SK-N-SH (cell line): ENCODE results near the gene PLD3. TPM values are rescaled to one million over a fixed set of nuclear protein-coding genes. Genes with fewer than 3 reads are reported as not detected.

ENCODE experiments used
- CTCF ChIA-PET: fragments of 300-600, 350-600 bp; formaldehyde crosslinking; extraction: SDS; loops from one replicate; lab custom pipeline; 2021; lab: Yijun Ruan, JAX
- POLR2A ChIA-PET: fragments of 350-600 bp; sonication (Branson Sonifier 250); formaldehyde crosslinking; extraction: SDS; loops from one replicate; lab custom pipeline; 2020; ENCODE audit warnings: antibody characterized with exemption, inconsistent platforms; lab: Yijun Ruan, JAX
- DNase-seq: peaks from one replicate; pipeline ENCODE4 v3.0.0; 2012
- H2AFZ ChIP-seq: fragments of 200-600 bp; sonication (generic); 2 replicates; pipeline ENCODE4 v1.8.1; 2016; ENCODE audit warnings: antibody characterized with exemption, mild to moderate bottlenecking, low read depth
- H3F3A ChIP-seq: fragments of 200-600 bp; sonication (generic); replicated peaks from 2 replicates; pipeline ENCODE3; 2016; ENCODE audit warnings: antibody characterized with exemption, mild to moderate bottlenecking; ENCODE audit not compliant: insufficient read depth
- H3K27ac ChIP-seq, 2 experiments: fragments of 200-500 bp in 1 of 2; fragments of 200-600 bp in 1 of 2; sonication (Bioruptor generic) in 1 of 2; sonication (generic), shearing (Covaris generic) in 1 of 2; 2 replicates each; pipeline versions ENCODE4 v1.5.1 to v1.6.1; 2014 to 2016; ENCODE audit warnings: low read depth in 2 of 2, inconsistent platforms in 1 of 2, low read length in 1 of 2, mild to moderate bottlenecking in 1 of 2, mixed read lengths in 1 of 2
- H3K27me3 ChIP-seq: fragments of 200-600 bp; sonication (generic), shearing (Covaris generic); 2 replicates; pipeline ENCODE4 v1.6.1; 2016; ENCODE audit warnings: mixed run types; ENCODE audit not compliant: insufficient read depth
- H3K36me3 ChIP-seq, 2 experiments: fragments of 200-500 bp in 1 of 2; fragments of 200-600 bp in 1 of 2; sonication (Bioruptor generic) in 1 of 2; sonication (generic) in 1 of 2; replicated peaks in 1 of 2; 2 replicates each; pipeline versions ENCODE3 to v1.5.1; 2014 to 2016; ENCODE audit warnings: low read length in 1 of 2, mild to moderate bottlenecking in 1 of 2; ENCODE audit not compliant: insufficient read depth in 2 of 2, control insufficient read depth in 1 of 2
- H3K4me1 ChIP-seq, 2 experiments: fragments of 200-500 bp in 1 of 2; fragments of 200-600 bp in 1 of 2; sonication (Bioruptor generic) in 1 of 2; sonication (generic), shearing (Covaris generic) in 1 of 2; 2 replicates each; pipeline versions ENCODE4 v1.5.1 to v1.6.1; 2014 to 2016; ENCODE audit warnings: low read depth in 1 of 2, low read length in 1 of 2, mixed run types in 1 of 2; ENCODE audit not compliant: insufficient read depth in 2 of 2, control insufficient read depth in 1 of 2
- H3K4me2 ChIP-seq: fragments of 200-600 bp; sonication (generic), shearing (Covaris generic); 2 replicates; pipeline ENCODE4 v1.6.1; 2017; ENCODE audit warnings: mixed run types
- H3K4me3 ChIP-seq, 2 experiments: fragments of 200-500 bp in 1 of 2; fragments of 200-600 bp in 1 of 2; sonication (Bioruptor generic) in 1 of 2; sonication (generic), shearing (Covaris generic) in 1 of 2; 2 replicates each; pipeline versions ENCODE4 v1.5.1 to v1.8.1; 2014 to 2016; ENCODE audit warnings: low read depth in 2 of 2, inconsistent platforms in 1 of 2, low read length in 1 of 2, mild to moderate bottlenecking in 1 of 2, mixed read lengths in 1 of 2, moderate library complexity in 1 of 2
- H3K79me2 ChIP-seq: fragments of 200-600 bp; sonication (generic); 2 replicates; pipeline ENCODE4 v1.8.1; 2017; ENCODE audit warnings: mild to moderate bottlenecking; ENCODE audit not compliant: insufficient read depth
- H3K9ac ChIP-seq: fragments of 200-600 bp; sonication (generic); 2 replicates; pipeline ENCODE4 v1.6.1; 2017; ENCODE audit warnings: mixed run types
- H3K9me2 ChIP-seq: fragments of 200-600 bp; sonication (generic); 2 replicates; pipeline ENCODE4 v1.6.1; 2017; ENCODE audit warnings: mixed run types
- H3K9me3 ChIP-seq: fragments of 200-600 bp; sonication (generic); 2 replicates; pipeline ENCODE4 v1.6.1; 2017; ENCODE audit warnings: mixed run types, mild to moderate bottlenecking, moderate library complexity
- H4K20me1 ChIP-seq: fragments of 200-600 bp; sonication (generic); 2 replicates; pipeline ENCODE4 v1.6.1; 2017; ENCODE audit warnings: mild to moderate bottlenecking, mixed run types; ENCODE audit not compliant: insufficient read depth
- CHD2 ChIP-seq: fragments of 150-350 bp; IDR thresholded peaks from 2 replicates; pipeline ENCODE4 v1.6.1; 2018; ENCODE audit warnings: low read length; ENCODE audit not compliant: partially characterized antibody
- ELF1 ChIP-seq: IDR thresholded peaks from 2 replicates; pipeline ENCODE4 v1.4.0; 2012
- EZH2phosphoT487 ChIP-seq: fragments of 200-600 bp; sonication (generic); IDR thresholded peaks from 2 replicates; pipeline ENCODE4 v1.6.1; 2017; ENCODE audit warnings: low read depth, mixed run types, mild to moderate bottlenecking, antibody characterized with exemption, moderate library complexity, borderline replicate concordance
- FOSL2 ChIP-seq: IDR thresholded peaks from 2 replicates; pipeline ENCODE4 v1.4.0; 2012; ENCODE audit warnings: low read depth, mild to moderate bottlenecking, moderate library complexity, borderline replicate concordance
- FOXJ3 ChIP-seq: sonication (generic); formaldehyde crosslinking; IDR thresholded peaks from 2 replicates; pipeline ENCODE4 v1.5.1; 2020; ENCODE audit warnings: mild to moderate bottlenecking, missing genetic modification reagents
- FOXM1 ChIP-seq: IDR thresholded peaks from 2 replicates; pipeline ENCODE4 v1.4.0; 2012; ENCODE audit warnings: low read depth, mild to moderate bottlenecking
- GABPA ChIP-seq: IDR thresholded peaks from 2 replicates; pipeline ENCODE4 v1.4.0; 2012; ENCODE audit warnings: low read depth, mild to moderate bottlenecking
- IRF3 ChIP-seq: fragments of 150-350 bp; IDR thresholded peaks from 2 replicates; pipeline ENCODE4 v1.6.1; 2016; ENCODE audit warnings: mild to moderate bottlenecking, low read depth, low read length
- JUND ChIP-seq: IDR thresholded peaks from 2 replicates; pipeline ENCODE4 v1.4.0; 2012
- MEF2A ChIP-seq: IDR thresholded peaks from 2 replicates; pipeline ENCODE4 v1.4.0; 2012; ENCODE audit warnings: low read depth, borderline replicate concordance
- RAD21 ChIP-seq: IDR thresholded peaks from 2 replicates; pipeline ENCODE4 v1.6.1; 2012; ENCODE audit warnings: mild to moderate bottlenecking, low read length
- REST ChIP-seq: IDR thresholded peaks from 2 replicates; pipeline ENCODE4 v1.6.1; 2012; ENCODE audit warnings: mild to moderate bottlenecking, low read depth, low read length, moderate library complexity
- RFX5 ChIP-seq: IDR thresholded peaks from 2 replicates; pipeline ENCODE4 v1.6.1; 2012; ENCODE audit warnings: mild to moderate bottlenecking, improper control_type of control experiment, low read length
- SIN3A ChIP-seq: IDR thresholded peaks from 2 replicates; pipeline ENCODE4 v1.6.1; 2012; ENCODE audit warnings: low read depth, mild to moderate bottlenecking, low read length, moderate library complexity, borderline replicate concordance
- TAF1 ChIP-seq: IDR thresholded peaks from 2 replicates; pipeline ENCODE4 v1.6.1; 2012; ENCODE audit warnings: low read depth, mild to moderate bottlenecking, low read length, moderate library complexity, borderline replicate concordance
- TCF12 ChIP-seq: IDR thresholded peaks from 2 replicates; pipeline ENCODE4 v1.4.0; 2012
- YY1 ChIP-seq: IDR thresholded peaks from 2 replicates; pipeline ENCODE4 v1.4.0; 2012; ENCODE audit warnings: low read depth, mild to moderate bottlenecking
- WGBS: methylation state at CpG from one replicate; pipeline ENCODE4 v1.1.6; 2017; ENCODE audit warnings: low lambda C conversion rate; 5-methylcytosine and 5-hydroxymethylcytosine counted together
- polyA plus RNA-seq, 3 experiments: library from polyadenylated mRNA; depleted of rRNA; stranded (reverse); fragments of >200 nt; gene quantifications; 2 replicates each; pipeline ENCODE4 v1.2.3, GENCODE V29; 2012

Gene PLD3
- polyA plus RNA-seq, 1 of the 3 experiments (the other 2 are of a cell fraction), result 511 TPM

- 89% methylated on average over 11 of the region's 15 CpGs for WGBS
- POLR2A ChIA-PET, result no interaction called here
Observed at GRCh38 chr19:40322951-40323615, 25.4 kb upstream of the PLD3 start.

More at GRCh38 chr19:40322951-40323615, 25.4 kb upstream of the PLD3 start:
- H2AFZ ChIP-seq, result no peak overlapping the region
- no peaks in the 10 kb centered on the region for H3K27me3 ChIP-seq
- H3K9ac ChIP-seq, result no peak overlapping the region
- TF ChIP-seq JUND (no peak), GABPA (no peak), RAD21 (no peak), TCF12 (no peak), CHD2 (no peak), IRF3 (no peak), REST (no peak), YY1 (no peak), ELF1 (no peak), FOSL2 (no peak), FOXM1 (no peak), MEF2A (no peak), SIN3A (no peak), FOXJ3 (no peak), RFX5 (no peak), EZH2phosphoT487 (no peak), TAF1 (no peak)
- CTCF ChIA-PET, result interaction anchor here (1.9 kb wide), 1 partner anchor 14 kb away, joined by 4 read pairs; no protein-coding TSS in a partner anchor
- no peak overlapping the region for H3K4me3 ChIP-seq
- no peaks in the 10 kb centered on the region for H3K9me3 ChIP-seq
- no peaks in the 10 kb centered on the region for H3K9me2 ChIP-seq
- H3K4me1 ChIP-seq, result no peaks in the 10 kb centered on the region
- H3K36me3 ChIP-seq, result peaks cover 0 to 52% of the 10 kb centered on the region in 2 experiments
- no peaks in the 10 kb centered on the region for H4K20me1 ChIP-seq
- DNase-seq, result no peak
- no peak overlapping the region for H3K27ac ChIP-seq
- H3K4me2 ChIP-seq, result no peak overlapping the region
- H3F3A ChIP-seq, result no peaks in the 10 kb centered on the region
- H3K79me2 ChIP-seq, result no peaks in the 10 kb centered on the region
